ENCODE data around the gene TMC6. TPM values are rescaled to one million over a fixed set of nuclear protein-coding genes. Genes with fewer than 3 reads are reported as not detected.

Gene TMC6
- total and polyA plus RNA-seq, 2 of the 4 experiments (the other 2 are of a cell fraction) = 0.19 TPM; not detected in 1

- Histone ChIP-seq H4K91ac (ENCODE audit: insufficient read depth, low read depth, low read length) (no peak overlapping the region), H3K36me3 (ENCODE audit: control insufficient read depth, insufficient read depth, low read length) (no peaks in the 10 kb centered on the region), H2AFZ (replicated peaks; ENCODE audit: low read length, poor library complexity) (no peak overlapping the region), H3K18ac (ENCODE audit: low read depth, low read length) (no peak overlapping the region), H3K56ac (ENCODE audit: extremely low read depth, insufficient read depth, low read length) (no peak overlapping the region), H2BK20ac (ENCODE audit: low read depth, low read length) (no peak overlapping the region), H3K9ac (ENCODE audit: low read depth, low read length) (no peak overlapping the region), H3K4me1 (ENCODE audit: control insufficient read depth, insufficient read depth, low read length) (peaks cover 2% of the 10 kb centered on the region; the same call in 1 of the 2 replicates), H3K14ac (replicated peaks; ENCODE audit: low read depth, low read length) (no peak overlapping the region), H4K20me1 (ENCODE audit: insufficient read depth, low read length) (no peaks in the 10 kb centered on the region; the same call in 1 of the 2 replicates), H2BK5ac (ENCODE audit: low read depth, low read length, poor library complexity, severe bottlenecking) (no peak overlapping the region), H3K9me1 (ENCODE audit: insufficient read depth, low read length) (no peaks in the 10 kb centered on the region), H2BK15ac (ENCODE audit: low read depth, low read length) (no peak overlapping the region), H3K27me3 (ENCODE audit: control insufficient read depth, insufficient read depth, low read length) (peaks cover 52% of the 10 kb centered on the region), H3K4me2 (ENCODE audit: low read depth, low read length) (no peak overlapping the region), H2AK9ac (replicated peaks; ENCODE audit: low read depth, low read length, poor library complexity) (no peak overlapping the region), H3K4me3 (ENCODE audit: insufficient read depth, low read depth, low read length) (no peak overlapping the region), H3K23ac (ENCODE audit: low read depth, low read length) (no peak overlapping the region), H3K79me1 (ENCODE audit: low read depth in 1 of 2, low read length in 2 of 2) (no peaks in the 10 kb centered on the region), H4K5ac (ENCODE audit: low read depth, low read length) (no peak overlapping the region), H2BK120ac (ENCODE audit: low read depth, low read length) (no peak overlapping the region), H3K9me3 (ENCODE audit: control insufficient read depth, insufficient read depth, low read length) (no peaks in the 10 kb centered on the region), H4K8ac (ENCODE audit: low read depth in 2 of 2, low read length in 2 of 2) (no peak overlapping the region), H3K4ac (ENCODE audit: low read depth, low read length) (no peak overlapping the region), H2AK5ac (ENCODE audit: low read depth, low read length) (no peak overlapping the region), H3K27ac (ENCODE audit: insufficient read depth, low read length) (no peak overlapping the region)
- ATAC-seq (ENCODE audit: low read depth) = no peak
- POLR2A ChIA-PET (ENCODE audit: unreplicated experiment) = no interaction called here
- no peak for DNase-seq
- dilution Hi-C loops (cut with HindIII; ENCODE audit: low sequenced_read_pairs, unreplicated experiment) (no loop called here), in situ Hi-C loops (cut with MboI; ENCODE audit: low sequenced_read_pairs) (no loop called here), intact Hi-C loops (cut with micrococcal nuclease) (no loop called here)
- BruUV-seq (replicated peaks) = no TSS peak
- WGBS, 2 experiments (ENCODE audit: extremely low coverage in 2 of 2, insufficient read length in 1 of 2) = 100% methylated on average over 1 of the region's 6 CpGs; no CpG with 5 or more reads in 1 of the 2 experiments
- CTCF ChIA-PET = no interaction called here
- TF ChIP-seq MXI1 (IDR thresholded peaks at IDR 0.05; ENCODE audit: borderline replicate concordance, low read depth, low read length) = no peak
- TF ChIP-seq BHLHE40 (IDR thresholded peaks at IDR 0.05; ENCODE audit: low read depth, low read length) = no peak
- TF ChIP-seq RCOR1 (IDR thresholded peaks at IDR 0.05; ENCODE audit: insufficient replicate concordance, low read length) = no peak
- TF ChIP-seq FOS (IDR thresholded peaks at IDR 0.05; ENCODE audit: low read depth, low read length) = no peak
- TF ChIP-seq CEBPB (IDR thresholded peaks at IDR 0.05; ENCODE audit: low read depth, low read length) = no peak
- TF ChIP-seq MAZ (IDR thresholded peaks at IDR 0.05; ENCODE audit: borderline replicate concordance, low read depth, low read length) = no peak
- TF ChIP-seq, protein P1, sequence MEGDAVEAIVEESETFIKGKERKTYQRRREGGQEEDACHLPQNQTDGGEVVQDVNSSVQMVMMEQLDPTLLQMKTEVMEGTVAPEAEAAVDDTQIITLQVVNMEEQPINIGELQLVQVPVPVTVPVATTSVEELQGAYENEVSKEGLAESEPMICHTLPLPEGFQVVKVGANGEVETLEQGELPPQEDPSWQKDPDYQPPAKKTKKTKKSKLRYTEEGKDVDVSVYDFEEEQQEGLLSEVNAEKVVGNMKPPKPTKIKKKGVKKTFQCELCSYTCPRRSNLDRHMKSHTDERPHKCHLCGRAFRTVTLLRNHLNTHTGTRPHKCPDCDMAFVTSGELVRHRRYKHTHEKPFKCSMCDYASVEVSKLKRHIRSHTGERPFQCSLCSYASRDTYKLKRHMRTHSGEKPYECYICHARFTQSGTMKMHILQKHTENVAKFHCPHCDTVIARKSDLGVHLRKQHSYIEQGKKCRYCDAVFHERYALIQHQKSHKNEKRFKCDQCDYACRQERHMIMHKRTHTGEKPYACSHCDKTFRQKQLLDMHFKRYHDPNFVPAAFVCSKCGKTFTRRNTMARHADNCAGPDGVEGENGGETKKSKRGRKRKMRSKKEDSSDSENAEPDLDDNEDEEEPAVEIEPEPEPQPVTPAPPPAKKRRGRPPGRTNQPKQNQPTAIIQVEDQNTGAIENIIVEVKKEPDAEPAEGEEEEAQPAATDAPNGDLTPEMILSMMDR (conservative IDR thresholded peaks at IDR 0.05; ENCODE audit: low read depth, low read length) = no peak
- no peak for TF ChIP-seq SMC3 (IDR thresholded peaks at IDR 0.05; ENCODE audit: low read depth, low read length)
- TF ChIP-seq RFX5 (IDR thresholded peaks at IDR 0.05; ENCODE audit: low read depth, low read length) = no peak
- TF ChIP-seq NFE2L2 (IDR thresholded peaks at IDR 0.05; ENCODE audit: low read depth, low read length) = no peak
- TF ChIP-seq MAFK (IDR thresholded peaks at IDR 0.05; ENCODE audit: low read depth, low read length) = no peak
- TF ChIP-seq, protein P2, sequence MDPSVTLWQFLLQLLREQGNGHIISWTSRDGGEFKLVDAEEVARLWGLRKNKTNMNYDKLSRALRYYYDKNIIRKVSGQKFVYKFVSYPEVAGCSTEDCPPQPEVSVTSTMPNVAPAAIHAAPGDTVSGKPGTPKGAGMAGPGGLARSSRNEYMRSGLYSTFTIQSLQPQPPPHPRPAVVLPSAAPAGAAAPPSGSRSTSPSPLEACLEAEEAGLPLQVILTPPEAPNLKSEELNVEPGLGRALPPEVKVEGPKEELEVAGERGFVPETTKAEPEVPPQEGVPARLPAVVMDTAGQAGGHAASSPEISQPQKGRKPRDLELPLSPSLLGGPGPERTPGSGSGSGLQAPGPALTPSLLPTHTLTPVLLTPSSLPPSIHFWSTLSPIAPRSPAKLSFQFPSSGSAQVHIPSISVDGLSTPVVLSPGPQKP (IDR thresholded peaks at IDR 0.05; ENCODE audit: borderline replicate concordance, low read depth, low read length) = no peak
- no peak for TF ChIP-seq USF2 (IDR thresholded peaks at IDR 0.05; ENCODE audit: low read depth, low read length)
- TF ChIP-seq POLR2A (IDR thresholded peaks at IDR 0.05; ENCODE audit: low read depth, low read length) = no peak
- no peak for TF ChIP-seq CHD1 (IDR thresholded peaks at IDR 0.05; ENCODE audit: low read depth, low read length)
- no peak for TF ChIP-seq RAD21 (IDR thresholded peaks at IDR 0.05; ENCODE audit: low read length)
Observed at GRCh38 chr17:78126895-78127238, 1.7 kb downstream of the TMC6 start.

Data from IMR-90 (cell line).